Stimulated activated naive CD8-positive, alpha-beta T cell treated with anti-CD3 and anti-CD28 coated beads, Interleukin-15, Interleukin-2, amounts not matched to agents 100 ng/mL and 50 ng/mL, for 24 hours (primary cell): ENCODE results near the gene COL6A3.

Experiments
- H3K27ac Mint-ChIP-seq: one replicate; pipeline ENCODE4 v1.8.0; 2021; ENCODE audit warnings: mild to moderate bottlenecking, mixed read lengths
- H3K27me3 Mint-ChIP-seq: one replicate; pipeline ENCODE4 v1.8.0; 2021; ENCODE audit warnings: mixed read lengths
- H3K36me3 Mint-ChIP-seq: one replicate; pipeline ENCODE4 v1.8.0; 2021; ENCODE audit warnings: low read depth, mixed read lengths
- H3K4me1 Mint-ChIP-seq: one replicate; pipeline ENCODE4 v1.8.0; 2021; ENCODE audit warnings: low read depth, mixed read lengths
- H3K4me3 Mint-ChIP-seq: one replicate; pipeline ENCODE4 v1.8.0; 2021; ENCODE audit warnings: mild to moderate bottlenecking, mixed read lengths
- H3K9me3 Mint-ChIP-seq: one replicate; pipeline ENCODE4 v1.8.0; 2021; ENCODE audit warnings: mixed read lengths

Gene COL6A3

DNA sequence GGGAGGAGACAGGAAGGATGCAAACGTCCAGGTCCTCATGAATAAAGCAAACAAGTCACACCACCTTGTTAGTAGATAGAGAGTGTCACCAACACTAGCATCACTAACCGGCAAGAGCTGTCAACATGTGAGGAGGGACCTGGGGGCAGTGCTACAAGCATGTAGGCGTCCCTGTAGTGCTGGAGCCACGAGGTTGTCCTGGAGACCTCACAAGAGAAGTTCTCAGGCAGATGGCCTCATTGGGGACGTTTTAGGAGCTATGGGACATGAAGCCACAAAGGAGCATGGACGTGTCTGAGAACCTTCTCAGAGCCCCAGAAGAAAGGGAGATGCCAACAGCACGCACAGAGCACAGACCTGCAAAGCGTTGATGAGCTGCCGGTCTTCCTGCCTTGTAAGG, 70.0 kb downstream of the COL6A3 start:
- Mint-ChIP-seq H3K4me3 (no peak overlapping the region), H3K36me3 (peaks cover 9% of the 10 kb centered on the region), H3K9me3 (no peaks in the 10 kb centered on the region), H3K27me3 (no peaks in the 10 kb centered on the region), H3K27ac (no peak overlapping the region), H3K4me1 (no peaks in the 10 kb centered on the region)

DNA sequence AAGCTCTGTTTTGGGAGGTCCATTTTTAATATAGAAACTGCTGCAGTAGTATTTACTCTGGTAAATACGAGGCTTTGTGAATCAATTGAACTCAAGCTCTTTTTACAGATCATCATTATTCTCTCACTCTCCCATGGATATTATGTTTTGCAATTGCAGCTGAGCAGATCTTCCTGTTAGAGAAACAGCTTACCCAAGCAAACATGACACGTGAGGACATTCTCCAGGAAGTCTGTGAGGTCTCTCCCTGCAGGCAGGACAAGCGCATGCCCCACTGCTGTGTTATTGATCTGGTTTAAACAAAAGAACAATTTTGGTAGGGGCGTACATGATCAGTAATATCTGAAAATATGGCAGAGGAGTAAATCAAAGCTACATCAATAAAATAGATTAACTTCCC, 72.1 kb downstream of the COL6A3 start:
- H3K27ac Mint-ChIP-seq, result no peak overlapping the region
- H3K4me1 Mint-ChIP-seq, result no peaks in the 10 kb centered on the region
- peaks cover 9% of the 10 kb centered on the region for H3K36me3 Mint-ChIP-seq

GRCh38 chr2:237337586-237337985, 76.4 kb downstream of the COL6A3 start:
- Mint-ChIP-seq H3K4me1 (no peaks in the 10 kb centered on the region), H3K4me3 (no peak overlapping the region), H3K9me3 (no peaks in the 10 kb centered on the region), H3K27me3 (no peaks in the 10 kb centered on the region), H3K27ac (no peak overlapping the region), H3K36me3 (peaks cover 20% of the 10 kb centered on the region)

More for the DNA sequence above, 72.1 kb downstream of the COL6A3 start:
- no peaks in the 10 kb centered on the region for H3K9me3 Mint-ChIP-seq
- H3K4me3 Mint-ChIP-seq, result no peak overlapping the region
- no peaks in the 10 kb centered on the region for H3K27me3 Mint-ChIP-seq

DNA sequence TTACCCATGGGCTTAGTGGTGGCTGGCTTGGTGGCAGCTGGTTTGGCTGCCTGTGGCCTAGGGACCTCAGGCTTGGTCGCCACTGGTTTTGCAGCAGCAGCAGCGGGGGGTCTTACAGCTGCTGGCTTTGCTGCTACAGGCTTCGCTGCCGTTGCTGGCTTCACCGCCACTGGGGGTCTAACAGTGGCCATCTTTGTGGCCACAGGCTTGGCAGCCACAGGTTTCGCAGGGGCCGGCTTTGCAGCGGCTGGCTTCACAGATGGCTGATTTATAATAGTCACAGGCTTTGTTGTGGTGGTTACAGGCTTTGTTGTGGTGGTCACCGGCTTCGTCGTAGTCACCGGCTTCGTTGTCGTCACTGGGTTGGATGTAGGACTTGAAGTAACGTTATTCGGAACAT, 77.8 kb downstream of the COL6A3 start:
- Mint-ChIP-seq H3K9me3 (no peaks in the 10 kb centered on the region), H3K27me3 (no peaks in the 10 kb centered on the region), H3K27ac (no peak overlapping the region), H3K36me3 (peaks cover 14% of the 10 kb centered on the region), H3K4me1 (no peaks in the 10 kb centered on the region), H3K4me3 (no peak overlapping the region)

- H3K4me3 Mint-ChIP-seq, result no peak overlapping the region
- no peaks in the 10 kb centered on the region for H3K4me1 Mint-ChIP-seq
- H3K36me3 Mint-ChIP-seq, result peaks cover 11% of the 10 kb centered on the region
- H3K9me3 Mint-ChIP-seq, result no peaks in the 10 kb centered on the region
- no peaks in the 10 kb centered on the region for H3K27me3 Mint-ChIP-seq
- no peak overlapping the region for H3K27ac Mint-ChIP-seq
These were observed 80.2 kb downstream of the COL6A3 start for GRCh38 chr2:237333748-237334147.

GRCh38 chr2:237330541-237330940, 83.4 kb downstream of the COL6A3 start:
- Mint-ChIP-seq H3K36me3 (peaks cover 11% of the 10 kb centered on the region), H3K27ac (no peak overlapping the region), H3K4me3 (no peak overlapping the region), H3K27me3 (no peaks in the 10 kb centered on the region), H3K9me3 (no peaks in the 10 kb centered on the region), H3K4me1 (no peaks in the 10 kb centered on the region)

DNA sequence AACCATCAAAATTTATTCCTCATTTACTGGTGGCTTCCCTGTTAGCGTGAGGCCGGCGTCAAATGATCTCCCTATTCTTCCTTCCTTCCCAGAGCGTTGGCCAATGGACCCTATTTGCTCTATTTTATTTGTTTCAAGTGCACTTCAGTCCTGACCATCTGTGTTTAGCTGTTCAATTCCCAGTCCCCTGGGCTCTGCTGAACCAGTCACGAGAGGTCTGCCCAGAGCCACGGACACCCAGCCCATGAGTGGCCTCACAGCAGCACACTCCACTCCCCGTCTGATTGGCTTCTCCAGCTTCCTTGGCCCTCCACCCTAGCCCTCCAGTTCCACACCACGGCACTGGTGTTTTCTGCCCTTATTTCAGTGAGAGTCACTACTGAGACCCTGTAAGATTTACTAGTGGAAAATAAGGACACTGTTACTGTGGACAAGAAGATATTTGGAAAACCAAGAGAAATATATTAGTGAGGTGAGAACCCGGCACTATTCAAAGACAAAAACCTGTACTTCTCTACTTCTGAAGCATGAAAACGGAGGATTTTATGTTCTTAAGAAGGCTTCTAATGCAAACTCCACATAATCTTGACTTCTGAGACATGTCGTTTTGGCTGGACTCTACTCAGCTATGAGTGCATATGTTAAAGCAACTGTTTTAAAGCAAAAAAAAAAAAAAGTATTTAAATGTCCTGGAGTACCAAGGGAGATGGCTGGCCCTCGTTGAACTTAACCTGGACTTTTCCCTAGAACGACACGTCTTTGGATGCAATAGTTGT, 86.6 kb downstream of the COL6A3 start:
- H3K27me3 Mint-ChIP-seq, result no peaks in the 10 kb centered on the region
- H3K4me3 Mint-ChIP-seq, result no peak overlapping the region
- no peak overlapping the region for H3K27ac Mint-ChIP-seq
- H3K4me1 Mint-ChIP-seq, result no peaks in the 10 kb centered on the region
- H3K36me3 Mint-ChIP-seq, result no peaks in the 10 kb centered on the region
- H3K9me3 Mint-ChIP-seq, result no peaks in the 10 kb centered on the region

- Mint-ChIP-seq H3K4me1 (no peaks in the 10 kb centered on the region), H3K27me3 (no peaks in the 10 kb centered on the region), H3K27ac (no peak overlapping the region), H3K36me3 (no peaks in the 10 kb centered on the region), H3K9me3 (no peaks in the 10 kb centered on the region), H3K4me3 (no peak overlapping the region)
These were observed 87.4 kb downstream of the COL6A3 start for GRCh38 chr2:237326266-237327171.

GRCh38 chr2:237324837-237325236, 89.1 kb downstream of the COL6A3 start:
- Mint-ChIP-seq H3K27ac (no peak overlapping the region), H3K27me3 (no peaks in the 10 kb centered on the region), H3K4me3 (no peak overlapping the region), H3K9me3 (no peaks in the 10 kb centered on the region), H3K4me1 (no peaks in the 10 kb centered on the region), H3K36me3 (no peaks in the 10 kb centered on the region)

DNA sequence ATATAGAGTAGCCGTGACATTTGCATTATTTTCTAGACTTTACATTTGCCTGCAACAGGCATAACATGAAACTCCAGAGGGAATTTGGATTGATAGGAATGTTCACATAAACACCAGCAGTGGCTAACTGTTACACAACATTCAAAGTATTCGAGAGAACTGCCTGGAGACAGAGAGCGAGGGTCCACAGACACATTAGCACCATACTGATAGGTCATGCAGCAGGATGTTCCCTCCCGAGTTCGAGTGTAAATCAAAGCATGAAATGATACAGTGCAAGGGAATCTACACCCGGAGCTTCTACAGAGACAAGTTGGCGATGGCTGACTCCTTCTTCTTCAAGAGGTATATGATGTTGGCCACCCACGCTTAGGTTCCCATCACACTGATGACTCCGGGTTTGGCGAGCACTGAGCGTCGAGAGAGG, 89.5 kb downstream of the COL6A3 start:
- no peaks in the 10 kb centered on the region for H3K36me3 Mint-ChIP-seq
- H3K27me3 Mint-ChIP-seq, result no peaks in the 10 kb centered on the region
- no peak overlapping the region for H3K27ac Mint-ChIP-seq
- no peak overlapping the region for H3K4me3 Mint-ChIP-seq
- H3K4me1 Mint-ChIP-seq, result no peaks in the 10 kb centered on the region
- no peaks in the 10 kb centered on the region for H3K9me3 Mint-ChIP-seq

DNA sequence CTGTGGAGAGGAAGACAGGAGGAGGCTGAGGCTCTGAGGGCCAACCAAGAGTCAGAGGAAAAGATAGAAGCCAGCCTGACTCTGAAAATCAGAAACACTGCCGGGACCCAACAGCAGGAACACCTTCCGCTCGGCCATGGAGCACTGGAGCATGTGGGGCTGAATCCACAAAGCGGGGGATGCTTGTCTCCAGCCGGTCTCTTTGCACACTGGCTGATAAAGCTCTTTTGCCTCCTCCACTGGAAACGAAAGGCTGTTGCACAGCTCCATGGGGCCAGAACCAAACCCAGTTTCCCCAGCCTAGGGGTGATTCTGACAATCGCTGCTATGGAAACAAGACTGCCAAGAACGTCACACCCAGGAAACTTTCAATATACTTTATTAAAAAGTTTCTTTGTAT, 90.3 kb downstream of the COL6A3 start:
- H3K27me3 Mint-ChIP-seq, result no peaks in the 10 kb centered on the region
- no peak overlapping the region for H3K4me3 Mint-ChIP-seq
- H3K9me3 Mint-ChIP-seq, result no peaks in the 10 kb centered on the region
- H3K27ac Mint-ChIP-seq, result no peak overlapping the region
- H3K4me1 Mint-ChIP-seq, result no peaks in the 10 kb centered on the region
- H3K36me3 Mint-ChIP-seq, result no peaks in the 10 kb centered on the region

DNA sequence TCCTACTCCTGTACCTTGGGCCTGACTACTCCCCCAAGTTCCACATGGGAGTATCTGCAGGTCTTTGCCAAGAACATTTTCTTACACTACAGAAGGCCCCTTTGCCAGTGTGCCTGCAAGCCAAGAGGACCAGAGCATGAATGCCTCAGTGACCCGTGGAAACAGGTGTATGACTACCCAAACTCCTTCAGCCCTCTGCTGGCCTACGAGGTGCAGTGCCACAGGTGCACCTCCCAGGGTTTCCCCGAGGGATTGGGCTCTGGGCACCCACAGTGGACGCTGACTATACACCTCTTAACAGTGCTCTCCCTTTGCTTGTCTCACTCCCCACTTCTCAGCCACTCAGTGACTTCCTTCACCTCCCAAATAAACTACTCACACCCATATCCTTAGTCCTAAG, 91.4 kb downstream of the COL6A3 start:
- no peaks in the 10 kb centered on the region for H3K4me1 Mint-ChIP-seq
- no peak overlapping the region for H3K27ac Mint-ChIP-seq
- no peaks in the 10 kb centered on the region for H3K36me3 Mint-ChIP-seq
- H3K27me3 Mint-ChIP-seq, result no peaks in the 10 kb centered on the region
- no peak overlapping the region for H3K4me3 Mint-ChIP-seq
- H3K9me3 Mint-ChIP-seq, result no peaks in the 10 kb centered on the region

- H3K4me3 Mint-ChIP-seq, result no peak overlapping the region
These were observed 92.2 kb downstream of the COL6A3 start for GRCh38 chr2:237321746-237322145.

GRCh38 chr2:237320801-237321560, 93.0 kb downstream of the COL6A3 start:
- Mint-ChIP-seq H3K27me3 (no peaks in the 10 kb centered on the region), H3K36me3 (no peaks in the 10 kb centered on the region), H3K4me1 (no peaks in the 10 kb centered on the region), H3K27ac (no peak overlapping the region), H3K9me3 (no peaks in the 10 kb centered on the region), H3K4me3 (no peak overlapping the region)

More at GRCh38 chr2:237321746-237322145, 92.2 kb downstream of the COL6A3 start:
- no peaks in the 10 kb centered on the region for H3K4me1 Mint-ChIP-seq
- no peak overlapping the region for H3K27ac Mint-ChIP-seq
- H3K27me3 Mint-ChIP-seq, result no peaks in the 10 kb centered on the region
- no peaks in the 10 kb centered on the region for H3K9me3 Mint-ChIP-seq
- no peaks in the 10 kb centered on the region for H3K36me3 Mint-ChIP-seq

DNA sequence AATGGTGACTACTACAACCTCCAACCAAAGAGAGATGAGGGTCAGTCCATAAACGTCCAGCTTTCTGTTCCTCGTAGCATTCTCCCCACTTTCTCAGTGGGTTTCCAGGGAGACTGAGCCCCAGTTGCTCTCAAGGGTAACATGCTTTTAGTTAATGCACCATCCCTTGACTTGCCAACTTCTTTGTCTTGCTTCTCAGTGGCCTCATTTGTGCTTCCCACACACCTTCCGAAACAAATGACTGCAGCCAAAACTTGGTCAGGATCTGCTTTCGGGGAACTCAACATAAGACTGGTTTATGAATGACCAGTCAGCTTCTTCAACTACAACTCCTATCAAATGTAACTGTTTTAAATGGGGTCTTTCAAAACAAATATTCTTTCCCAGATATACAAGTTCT, 94.1 kb downstream of the COL6A3 start:
- Mint-ChIP-seq H3K4me3 (no peak overlapping the region), H3K36me3 (no peaks in the 10 kb centered on the region), H3K27me3 (no peaks in the 10 kb centered on the region), H3K4me1 (no peaks in the 10 kb centered on the region), H3K9me3 (no peaks in the 10 kb centered on the region), H3K27ac (no peak overlapping the region)
